Endothelial cell of umbilical vein (primary cell): ENCODE data around the gene MANBA.

Experiments
- MAX ChIP-seq: IDR thresholded peaks from 2 replicates; pipeline ENCODE4 v1.6.1; 2011; ENCODE audit not compliant: insufficient read depth, insufficient read length
- POLR2A ChIP-seq: IDR thresholded peaks from 2 replicates; pipeline ENCODE4 v1.6.1; 2012; ENCODE audit warnings: low read depth, mild to moderate bottlenecking, control low read depth, low read length
- POLR2AphosphoS5 ChIP-seq: IDR thresholded peaks from 2 replicates; pipeline ENCODE4 v1.6.1; 2012; ENCODE audit warnings: low read depth, mild to moderate bottlenecking, control low read depth, low read length, moderate library complexity; ENCODE audit not compliant: insufficient read depth

DNA sequence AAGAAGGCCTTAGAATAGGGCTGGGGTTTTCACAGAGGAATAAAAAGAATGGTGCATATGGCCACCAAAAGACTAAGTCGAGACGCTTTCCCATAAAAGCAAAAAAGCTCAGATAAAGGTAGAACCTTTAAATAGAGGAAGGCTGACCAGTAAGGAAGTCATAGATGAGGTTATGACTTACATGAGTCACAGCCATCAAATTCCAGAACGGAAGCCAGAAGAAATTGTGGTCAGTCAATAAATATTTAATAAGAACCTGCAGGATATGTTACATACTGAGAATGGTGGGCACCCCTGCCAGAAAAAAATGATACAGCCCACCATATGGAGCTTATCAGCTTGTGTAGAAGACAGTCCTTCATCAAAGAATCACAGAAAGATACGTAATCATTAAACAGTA is 120.1 kb downstream of the MANBA start:
- TF ChIP-seq MAX = no peak
- peak; percentile 73 for TF ChIP-seq POLR2AphosphoS5
- no peak for TF ChIP-seq POLR2A
